CMK (cell line): ENCODE data around the gene NUP35.
"Not testable (repeated sequence)": the region's sequence is repeated elsewhere in the genome, so short reads cannot be mapped to it uniquely, and the experiment has no call there.

Experiments
- DNase-seq: peaks from one replicate; pipeline ENCODE4 v3.0.0-alpha.2; 2010; ENCODE audit warnings: low read depth

Gene NUP35

DNA sequence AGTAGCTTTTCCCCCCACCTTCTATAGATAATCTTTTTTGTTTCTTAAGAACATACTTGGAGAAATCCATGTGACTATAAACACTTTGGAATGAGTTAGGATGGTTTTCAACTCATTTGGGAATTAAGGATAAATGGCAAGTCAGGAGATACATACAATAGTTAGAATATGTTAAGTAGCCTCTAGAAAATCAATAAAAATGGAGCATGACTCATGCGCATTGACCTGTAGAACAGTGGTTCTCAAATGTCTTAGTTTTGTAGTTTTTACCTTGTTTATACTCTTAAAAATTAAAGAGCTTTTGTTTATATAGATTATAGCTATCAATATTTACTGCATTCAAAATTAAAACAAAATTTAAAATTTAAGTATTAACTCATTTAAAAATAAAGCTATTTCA lies 24.7 kb downstream of the NUP35 start:
- DNase-seq = no peak

DNA sequence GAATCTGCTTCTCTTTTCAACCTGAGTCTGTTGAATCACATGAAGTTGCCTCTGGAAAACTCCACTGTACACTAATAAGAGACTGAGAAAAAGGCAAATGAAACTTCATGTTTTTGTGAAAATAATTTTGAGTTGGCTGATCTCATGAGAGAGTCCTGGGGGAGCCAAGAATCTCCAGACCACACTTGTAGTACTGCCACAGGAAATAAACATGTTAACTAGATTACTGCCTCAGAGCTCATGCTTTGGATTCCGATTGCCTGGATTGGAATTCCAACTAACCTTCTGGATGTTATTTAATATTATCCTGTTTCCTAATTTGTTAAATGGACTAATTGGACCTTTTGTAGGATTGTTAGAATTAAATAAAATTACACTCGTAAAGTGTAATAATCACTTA lies 25.2 kb downstream of the NUP35 start:
- DNase-seq = no peak

DNA sequence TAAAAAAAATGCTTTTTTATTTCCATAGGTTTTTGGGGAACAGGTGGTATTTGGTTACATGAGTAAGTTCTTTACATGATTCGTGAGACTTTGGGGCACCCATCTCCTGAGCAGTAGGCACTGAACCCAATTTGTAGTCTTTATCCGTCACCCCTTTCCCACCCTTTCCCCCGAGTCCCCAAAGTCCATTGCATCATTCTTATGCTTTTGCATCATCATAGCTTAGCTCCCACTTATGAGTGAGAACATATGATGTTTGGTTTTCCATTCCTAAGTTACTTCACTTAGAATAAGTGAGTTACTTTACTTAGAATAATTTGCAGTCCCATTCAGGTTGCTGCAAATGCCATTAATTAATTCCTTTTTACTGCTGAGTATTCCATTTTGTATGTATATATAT lies 28.0 kb downstream of the NUP35 start:
- DNase-seq = not testable (repeated sequence)

DNA sequence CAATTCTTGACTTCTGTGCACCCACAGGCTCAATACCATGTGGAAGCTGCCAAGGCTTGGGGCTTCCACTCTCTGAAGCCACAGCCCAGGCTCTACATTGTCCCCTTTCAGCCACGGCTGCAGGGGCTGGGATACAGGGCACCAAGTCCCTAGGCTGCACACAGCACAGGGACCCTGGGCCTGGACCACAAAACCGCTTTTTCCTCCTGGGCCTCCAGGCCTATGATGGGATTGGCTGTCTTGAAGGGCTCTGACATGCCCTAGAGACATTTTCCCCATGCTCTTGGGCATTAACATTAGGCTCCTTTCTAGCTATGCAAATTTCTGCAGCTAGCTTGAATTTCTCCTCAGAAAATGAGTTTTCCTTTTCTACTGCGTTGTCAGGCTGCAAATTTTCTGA lies 29.7 kb downstream of the NUP35 start:
- DNase-seq = no peak

DNA sequence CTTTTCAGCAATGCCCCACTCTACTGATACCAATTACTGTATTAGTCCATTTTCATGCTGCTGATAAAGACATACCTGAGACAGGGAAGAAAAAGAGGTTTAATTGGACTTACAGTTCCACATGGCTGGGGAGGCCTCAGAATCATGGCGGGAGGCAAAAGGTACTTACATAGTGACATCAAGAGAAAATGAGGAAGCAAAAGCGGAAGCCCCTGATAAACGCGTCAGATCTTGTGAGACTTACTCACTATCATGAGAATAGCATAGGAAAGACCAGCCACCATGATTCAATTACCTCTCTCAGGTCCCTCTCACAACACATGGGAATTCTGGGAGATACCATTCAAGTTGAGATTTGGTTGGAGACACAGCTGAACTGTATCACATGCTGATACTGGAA lies 30.5 kb downstream of the NUP35 start:
- DNase-seq = not testable (repeated sequence)

DNA sequence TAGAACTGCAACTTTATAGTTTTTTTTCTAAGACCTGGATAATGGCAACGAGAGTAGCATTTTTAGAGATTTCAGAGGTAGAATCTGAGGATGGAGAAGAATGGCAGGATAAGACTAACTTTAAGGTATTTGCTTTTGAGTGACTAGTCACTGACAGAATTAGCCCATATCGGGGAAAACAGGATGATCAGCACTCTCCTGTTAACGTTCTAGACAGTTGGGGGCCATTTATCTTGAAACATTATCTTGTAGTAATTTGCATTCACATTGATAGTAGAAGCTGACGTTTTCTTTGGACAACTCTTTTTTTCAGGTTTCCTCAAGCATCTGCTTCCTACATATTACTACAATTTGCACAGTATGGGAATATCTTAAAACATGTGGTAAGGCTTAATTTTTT lies 32.9 kb downstream of the NUP35 start:
- no peak for DNase-seq

DNA sequence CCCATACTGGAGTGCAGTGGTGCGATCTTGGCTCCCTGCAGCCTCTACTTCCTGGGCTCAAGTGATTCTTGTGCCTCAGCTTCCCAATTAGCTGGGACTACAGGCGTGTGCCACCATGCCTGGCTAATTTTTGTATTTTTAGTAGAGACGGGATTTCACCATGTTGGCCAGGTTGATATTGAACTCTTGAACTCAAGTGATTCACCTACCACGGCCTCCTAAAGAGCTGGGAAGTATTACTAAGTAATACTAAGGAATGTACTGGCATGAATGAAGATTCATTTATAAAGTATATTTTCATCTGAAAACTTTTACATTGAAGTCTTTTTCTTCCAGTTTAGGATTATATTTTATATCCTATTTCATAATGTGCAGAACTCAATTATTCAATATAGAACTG lies 38.1 kb downstream of the NUP35 start:
- DNase-seq = no peak

DNA sequence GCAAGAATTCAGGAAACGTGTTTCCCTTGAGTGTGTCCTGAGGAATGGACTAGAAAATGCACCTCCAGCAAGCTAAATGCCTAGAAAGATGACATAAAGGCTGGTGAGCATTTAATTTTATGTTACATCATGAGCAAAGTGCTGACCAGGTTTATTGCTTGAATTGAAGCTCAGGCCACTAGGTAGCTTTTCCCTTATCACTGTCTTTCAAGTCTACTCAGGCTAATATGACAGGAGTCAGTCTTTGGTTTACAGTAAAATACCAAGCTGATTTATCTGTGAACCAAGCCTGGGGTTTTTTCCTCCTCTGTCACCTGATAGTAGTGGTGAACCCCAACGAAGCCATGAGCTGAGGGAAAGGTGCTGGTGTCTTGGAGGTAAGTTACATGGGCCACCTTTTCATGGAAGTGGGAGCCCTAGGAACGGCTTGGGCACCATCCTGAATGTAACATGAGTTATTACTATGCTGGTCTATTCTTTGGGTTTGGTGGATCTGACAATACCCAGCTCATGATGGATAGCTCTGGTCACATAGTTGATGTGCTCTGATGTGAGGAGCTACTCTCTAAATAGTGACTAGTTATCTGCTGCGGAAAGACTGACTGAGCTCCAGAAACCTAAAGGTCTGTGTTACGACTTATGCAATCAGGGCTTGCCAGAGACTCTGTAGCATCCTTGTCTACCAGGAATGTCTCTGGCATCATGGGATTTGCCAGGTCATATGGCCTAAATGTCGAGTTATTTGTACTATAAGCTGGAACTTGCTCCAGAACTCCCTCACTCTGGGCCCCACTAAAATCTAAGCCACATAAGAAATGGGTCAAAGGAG lies 39.8 kb downstream of the NUP35 start:
- no peak for DNase-seq

DNA sequence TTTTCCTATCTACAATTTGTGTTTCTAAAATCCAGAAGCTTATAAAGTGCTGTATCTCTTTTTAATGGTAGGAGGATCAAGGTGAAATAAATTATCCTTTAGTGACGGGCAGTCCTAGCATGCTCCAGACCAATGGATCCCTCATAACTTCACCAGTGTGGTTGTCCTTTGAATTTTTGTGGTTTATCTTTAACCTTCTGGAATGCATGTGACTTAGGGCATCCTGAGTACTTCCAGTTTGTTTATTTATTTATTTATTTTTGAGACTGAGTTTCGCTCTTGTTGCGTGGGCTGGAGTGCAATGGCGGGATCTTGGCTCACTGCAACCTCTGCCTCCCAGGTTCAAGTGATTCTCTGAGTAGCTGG lies 40.4 kb downstream of the NUP35 start:
- no peak for DNase-seq

DNA sequence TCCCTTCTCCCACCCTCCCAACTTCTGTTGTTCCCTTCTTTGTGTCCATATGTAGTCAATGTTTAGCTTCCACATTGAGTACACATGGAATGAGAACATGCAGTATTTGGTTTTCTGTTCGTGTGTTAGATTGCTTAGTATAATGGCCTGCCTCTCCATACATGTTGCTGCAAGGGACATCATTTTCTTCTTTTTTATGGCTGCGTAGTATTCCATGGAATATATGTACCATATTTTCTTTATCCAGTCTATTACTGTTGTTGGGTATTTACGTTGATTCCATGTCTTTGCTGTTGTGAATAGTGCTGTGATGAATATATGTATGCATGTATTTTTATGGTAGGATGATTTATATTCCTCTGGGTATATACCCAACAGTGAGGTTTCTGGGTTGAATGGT lies 42.0 kb downstream of the NUP35 start:
- no peak for DNase-seq

DNA sequence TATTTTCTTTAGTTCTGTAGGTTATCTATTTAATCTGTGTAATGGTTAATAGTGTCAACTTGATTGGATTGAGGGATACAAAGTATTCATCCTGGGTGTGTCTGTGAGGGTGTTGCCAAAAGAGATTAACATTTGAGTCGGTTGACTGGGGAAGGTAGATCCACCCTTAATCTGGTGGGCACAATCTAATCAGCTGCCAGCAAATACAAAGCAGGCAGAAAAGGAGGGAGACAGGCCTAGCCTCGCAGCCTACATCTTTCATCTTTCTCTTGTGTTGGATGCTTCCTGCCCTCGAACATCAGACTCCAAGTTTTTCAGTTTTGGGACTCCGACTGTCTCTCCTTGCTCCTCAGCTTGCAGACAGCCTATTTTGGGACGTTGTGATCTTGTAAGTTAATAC lies 42.7 kb downstream of the NUP35 start:
- DNase-seq = not testable (repeated sequence)

DNA sequence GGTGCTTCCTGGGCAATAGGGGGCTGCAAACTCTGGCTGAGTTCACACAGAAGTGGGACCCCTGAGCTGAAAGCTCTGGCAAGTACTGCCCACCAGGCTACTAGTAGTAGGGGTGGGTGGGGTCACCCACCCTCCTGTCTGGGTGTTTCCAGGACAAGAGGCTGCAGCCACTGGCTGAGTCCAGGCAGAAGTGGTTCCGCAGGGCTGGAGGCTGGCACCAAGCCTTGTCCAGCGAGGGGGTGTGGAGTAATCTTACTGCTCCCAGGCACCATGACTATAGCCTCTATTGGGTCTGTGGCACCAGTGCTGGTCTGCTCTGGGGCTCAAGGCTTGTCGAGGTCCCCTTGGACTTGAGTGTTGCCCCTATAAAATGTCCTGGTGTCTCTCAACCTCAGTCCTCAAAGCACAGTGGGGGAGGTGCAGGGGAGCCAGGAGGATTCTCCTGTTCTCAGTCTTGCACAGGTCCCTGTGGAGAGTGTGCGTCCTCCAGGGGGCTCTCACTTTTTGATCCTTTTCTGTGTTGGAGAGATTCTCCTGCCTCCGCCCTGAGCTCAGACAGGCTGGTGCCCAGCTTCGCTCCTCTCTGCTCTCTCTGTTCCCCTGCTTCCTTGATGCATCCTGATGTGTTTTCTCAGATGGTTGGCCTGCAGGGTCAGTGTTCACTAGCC lies 48.1 kb downstream of the NUP35 start:
- no peak for DNase-seq

DNA sequence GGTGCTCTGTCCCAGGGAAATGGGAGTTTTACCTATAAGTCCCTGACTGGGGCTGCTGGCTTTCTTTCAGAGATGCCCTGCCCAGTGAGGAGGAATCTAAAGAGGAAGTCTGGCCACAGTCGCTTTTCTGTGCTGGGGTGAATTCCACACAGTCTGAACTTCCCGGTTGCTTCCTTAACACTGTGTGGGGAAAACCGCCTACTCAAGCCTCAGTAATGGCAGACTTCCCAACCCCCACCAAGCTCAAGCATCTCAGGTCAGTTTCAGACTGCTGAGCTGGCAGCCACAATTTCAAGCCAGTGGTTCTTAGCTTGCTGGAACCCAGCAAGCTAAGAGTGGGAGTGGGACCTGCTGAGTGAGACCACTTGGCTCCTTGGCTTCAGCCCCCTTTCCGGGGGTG lies 54.9 kb downstream of the NUP35 start:
- DNase-seq = no peak

DNA sequence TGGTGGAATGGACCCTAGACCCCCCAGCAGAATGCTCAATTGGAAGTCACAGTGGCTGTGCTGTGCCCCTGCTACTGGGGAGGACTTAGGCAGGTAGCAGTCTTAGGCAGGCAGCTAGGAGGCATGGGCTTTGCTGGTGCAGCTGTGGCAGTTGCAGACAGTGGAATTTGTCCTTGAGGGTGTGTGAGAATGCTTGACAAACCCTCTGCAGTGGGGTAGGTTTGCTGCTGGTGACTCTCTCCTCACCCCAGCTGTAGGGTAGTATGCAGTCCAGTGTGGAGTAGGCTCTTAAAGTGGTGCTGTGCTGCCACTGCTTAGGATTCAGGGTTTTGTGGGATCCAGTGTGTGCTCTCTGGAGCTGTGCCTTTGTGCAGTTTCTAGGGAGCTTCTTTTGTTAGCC lies 61.3 kb downstream of the NUP35 start:
- DNase-seq = no peak

DNA sequence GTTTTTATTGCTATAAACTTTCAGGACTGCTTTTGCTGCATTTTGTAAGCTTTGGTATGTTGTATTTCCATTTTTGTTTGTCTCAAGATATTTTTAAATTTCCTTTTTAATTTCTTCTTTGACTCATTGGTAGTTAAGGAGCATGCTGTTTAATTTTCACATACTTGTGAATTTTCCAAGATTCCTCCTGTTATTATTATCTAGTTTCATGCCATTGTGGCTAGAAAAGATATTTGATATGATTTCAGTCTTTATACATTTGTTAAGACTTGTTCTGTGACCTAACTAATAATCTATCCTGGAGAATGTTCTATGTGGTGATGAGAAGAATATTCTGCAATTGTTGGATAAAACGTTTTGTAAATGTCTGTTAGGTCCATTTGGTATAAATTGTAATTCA lies 62.1 kb downstream of the NUP35 start:
- DNase-seq = no peak

DNA sequence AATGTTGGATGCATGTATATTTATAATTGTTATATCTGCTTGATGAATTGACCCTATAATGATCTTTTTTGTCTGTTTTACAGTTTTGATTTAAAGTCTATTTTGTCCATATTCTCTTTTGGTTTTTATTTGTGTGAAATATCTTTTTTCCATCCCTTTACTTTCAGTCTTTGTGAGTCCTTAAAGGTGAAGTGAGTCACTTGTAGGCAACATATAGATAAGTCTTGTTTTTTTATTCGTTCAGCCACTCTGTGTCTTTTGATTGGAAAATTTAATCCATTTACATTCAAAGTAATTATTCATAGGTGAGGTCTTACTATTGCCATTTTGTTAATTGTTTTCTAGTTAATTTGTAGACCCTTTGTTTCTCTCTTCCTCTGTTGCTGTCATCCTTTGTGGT lies 62.5 kb downstream of the NUP35 start:
- no peak for DNase-seq

DNA sequence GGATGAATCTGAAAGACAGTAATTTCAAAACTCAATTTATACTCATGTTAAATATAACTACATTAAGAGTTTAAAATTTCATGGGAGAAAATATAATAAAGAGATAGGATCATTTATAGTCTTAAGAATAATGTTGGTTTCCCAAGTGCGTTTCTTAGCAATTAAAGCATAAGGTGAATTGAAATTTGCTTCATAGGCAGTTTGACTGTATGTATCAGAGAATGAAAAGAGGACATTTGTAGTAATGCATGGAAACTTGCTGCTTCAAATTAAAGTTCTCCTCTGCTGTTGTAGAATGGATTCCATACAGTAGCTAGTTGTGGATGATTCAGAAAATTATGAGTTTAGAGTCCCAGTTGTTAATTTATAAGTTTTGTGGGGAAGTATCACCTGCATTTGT lies 68.1 kb downstream of the NUP35 start:
- DNase-seq = no peak

DNA sequence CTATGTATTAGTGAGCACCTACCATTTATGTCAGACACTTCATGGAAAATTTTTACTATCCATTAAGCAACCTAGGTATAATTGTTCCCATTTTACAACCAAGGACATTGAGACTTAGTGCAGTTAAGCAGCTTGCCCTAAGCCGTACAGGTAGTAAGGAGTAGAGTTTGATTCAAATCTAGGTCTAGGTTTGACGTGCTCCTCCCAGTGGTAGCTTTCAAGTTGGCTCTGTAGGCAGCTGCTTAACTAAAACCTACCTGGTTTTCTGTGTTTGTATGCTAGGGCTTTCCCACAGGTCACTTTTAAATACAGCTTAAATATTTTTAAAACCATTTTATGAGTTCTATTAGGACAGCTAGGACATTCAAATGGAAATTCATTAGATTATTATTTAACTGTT lies 69.7 kb downstream of the NUP35 start:
- DNase-seq = no peak

DNA sequence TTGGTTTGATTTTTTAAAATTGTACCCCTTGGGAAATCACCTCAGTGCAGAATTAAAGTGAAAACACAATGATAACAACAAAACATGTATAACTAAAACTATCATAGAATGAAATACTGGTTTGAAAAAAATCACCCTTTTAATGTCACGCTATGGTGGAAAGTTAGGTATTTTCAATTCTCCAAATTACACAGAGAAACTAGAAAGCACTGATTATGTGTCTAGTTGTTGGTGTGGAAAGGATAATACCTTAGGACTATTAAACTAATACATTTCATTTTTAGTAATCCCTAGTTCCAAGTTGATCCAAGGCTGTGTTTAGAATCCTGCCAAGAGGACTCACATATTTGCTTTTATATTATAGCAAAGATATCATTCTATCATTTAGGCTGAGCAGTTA lies 71.2 kb downstream of the NUP35 start:
- DNase-seq = no peak

DNA sequence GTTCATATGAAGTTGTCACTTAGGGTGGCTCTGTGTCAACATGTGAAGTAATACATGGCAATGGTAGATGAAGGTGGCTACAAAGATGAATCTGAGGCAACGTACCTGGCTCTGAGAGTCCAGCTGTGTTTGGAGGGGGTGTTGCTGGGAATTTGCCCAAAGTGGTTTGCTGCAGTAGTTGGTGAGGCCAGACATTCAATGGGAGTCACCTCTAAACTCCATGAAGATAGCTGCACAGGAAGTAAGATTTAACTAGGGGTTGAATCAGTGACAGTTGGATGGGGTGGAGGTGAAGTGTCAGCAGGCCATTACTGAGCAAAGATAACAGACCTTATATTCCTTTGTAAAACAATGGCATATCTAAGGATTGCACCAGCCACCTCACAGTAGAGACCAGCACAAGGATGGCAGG lies 71.8 kb downstream of the NUP35 start:
- no peak for DNase-seq

DNA sequence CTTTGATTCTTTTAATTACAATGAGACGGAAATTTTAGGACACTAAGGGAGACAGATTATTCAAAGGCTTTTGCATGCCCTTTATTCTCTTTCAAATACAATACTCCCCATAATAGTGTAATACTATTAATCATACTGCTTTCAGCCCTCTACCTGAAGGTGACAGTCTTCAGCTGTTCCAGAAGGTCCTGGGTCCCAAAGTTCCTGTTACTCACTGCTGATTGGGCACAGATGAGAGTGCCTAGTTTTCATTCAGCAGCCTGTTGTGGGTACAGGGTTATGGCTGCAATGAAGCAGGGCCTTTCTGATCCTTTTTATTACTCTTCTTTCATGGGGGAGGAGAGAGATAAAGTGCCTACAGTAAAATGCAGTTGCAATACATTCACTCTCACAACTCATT lies 80.2 kb downstream of the NUP35 start:
- no peak for DNase-seq

DNA sequence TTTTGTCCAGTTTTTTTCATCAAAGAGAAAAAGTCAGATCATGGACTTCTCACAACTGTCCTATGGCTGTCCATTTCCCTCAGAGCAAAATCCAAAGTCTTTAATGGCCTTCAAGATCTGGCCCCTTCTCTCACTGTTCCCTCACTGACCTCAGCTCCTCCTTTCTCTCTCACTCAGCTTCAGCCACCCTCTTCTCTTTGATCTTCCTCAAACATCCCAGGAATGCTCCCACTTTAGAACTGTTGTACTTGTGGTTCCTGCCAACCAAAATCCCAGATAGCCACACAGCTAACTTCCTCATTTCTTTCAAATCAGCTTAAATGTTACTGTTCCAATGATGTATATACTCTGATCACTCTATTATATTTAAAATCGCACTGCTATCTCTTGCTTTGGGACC lies 82.9 kb downstream of the NUP35 start:
- DNase-seq = no peak

DNA sequence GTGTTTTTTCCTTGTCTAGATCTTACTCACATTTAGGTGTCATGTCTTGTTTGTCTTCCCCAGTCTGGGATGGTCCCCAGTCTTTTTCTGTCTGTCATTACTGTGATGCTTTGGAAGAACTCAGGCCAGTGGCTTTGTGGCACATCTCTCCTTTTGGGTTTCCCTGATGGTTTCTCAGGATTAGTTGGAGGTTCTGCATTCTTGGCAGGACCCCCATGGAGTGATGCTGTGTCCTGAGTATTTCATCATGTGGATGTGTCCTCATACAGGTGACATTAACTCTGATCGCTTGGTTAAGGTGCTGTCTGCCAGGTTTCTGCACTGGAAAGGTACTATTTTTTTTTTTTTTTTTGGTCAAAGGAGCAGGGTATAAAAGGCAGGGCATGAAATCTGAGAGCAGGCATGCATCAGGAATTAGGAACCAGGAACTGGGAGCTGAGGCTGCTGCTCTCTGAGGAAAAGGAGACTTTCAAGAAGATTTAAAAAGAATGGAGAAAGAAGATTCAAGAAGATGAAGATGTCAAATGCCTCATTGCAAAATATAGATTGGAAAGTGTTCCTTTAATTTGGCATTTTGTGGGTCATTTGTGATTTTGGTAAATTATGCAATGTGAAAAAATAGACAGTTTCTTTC lies 85.3 kb downstream of the NUP35 start:
- DNase-seq = no peak
